Smooth muscle cell (in vitro differentiated cells): ENCODE results near the gene TOX2. TPM values are rescaled to one million over a fixed set of nuclear protein-coding genes. Genes with fewer than 3 reads are reported as not detected.
"Not testable (repeated sequence)": the region's sequence is repeated elsewhere in the genome, so short reads cannot be mapped to it uniquely, and the experiment has no call there.

Experiments
- DNase-seq: peaks from one replicate; lab custom pipeline; 2025; ENCODE audit not compliant: unreplicated experiment; lab: John Stamatoyannopoulos, UW
- H2AFZ ChIP-seq: fragments of 200-600 bp; sonication (generic); 2 replicates; pipeline ENCODE4 v1.6.0; 2016; ENCODE audit warnings: antibody characterized with exemption, low read depth, mild to moderate bottlenecking
- H3F3A ChIP-seq: fragments of 200-600 bp; sonication (generic); 2 replicates; pipeline ENCODE4 v1.6.0; 2017; ENCODE audit warnings: antibody characterized with exemption, low read depth
- H3K27ac ChIP-seq: fragments of 200-600 bp; sonication (generic); 2 replicates; pipeline ENCODE4 v1.5.1; 2016; ENCODE audit warnings: low read depth, mild to moderate bottlenecking
- H3K27me3 ChIP-seq: fragments of 200-600 bp; sonication (generic); 2 replicates; pipeline ENCODE4 v1.6.1; 2016; ENCODE audit warnings: low read depth, mild to moderate bottlenecking
- H3K36me3 ChIP-seq: fragments of 200-600 bp; sonication (generic); 2 replicates; pipeline ENCODE4 v1.5.1; 2016; ENCODE audit warnings: low read depth
- H3K4me1 ChIP-seq: fragments of 200-600 bp; sonication (generic); 2 replicates; pipeline ENCODE4 v1.5.1; 2016; ENCODE audit warnings: low read depth
- H3K4me2 ChIP-seq: fragments of 200-600 bp; sonication (generic); 2 replicates; pipeline ENCODE4 v1.6.0; 2016; ENCODE audit warnings: mild to moderate bottlenecking
- H3K4me3 ChIP-seq: fragments of 200-600 bp; sonication (generic); 2 replicates; pipeline ENCODE4 v1.5.1; 2016; ENCODE audit warnings: mild to moderate bottlenecking
- H3K79me2 ChIP-seq: fragments of 200-600 bp; sonication (generic); 2 replicates; pipeline ENCODE4 v1.6.0; 2016; ENCODE audit warnings: low read depth, mild to moderate bottlenecking
- H3K9ac ChIP-seq: fragments of 200-600 bp; sonication (generic); 2 replicates; pipeline ENCODE4 v1.6.0; 2016; ENCODE audit warnings: low read depth
- H3K9me3 ChIP-seq: fragments of 200-600 bp; sonication (generic); replicated peaks from 2 replicates; pipeline ENCODE4 v1.5.1; 2016; ENCODE audit warnings: low read depth
- H4K20me1 ChIP-seq: fragments of 200-600 bp; sonication (generic); 2 replicates; pipeline ENCODE4 v1.6.0; 2016; ENCODE audit warnings: low read depth
- WGBS: methylation state at CpG from one replicate; pipeline ENCODE4 v1.1.7; 2016; ENCODE audit warnings: low lambda C conversion rate; 5-methylcytosine and 5-hydroxymethylcytosine counted together
- polyA plus RNA-seq: library from polyadenylated mRNA; unstranded; fragments of >200 nt; fragmentation: Nextera tagmentation; extraction: Ambion mirVana; gene quantifications from 2 replicates; pipeline ENCODE4 v1.2.1, GENCODE V29; 2016
- total RNA-seq: library from RNA; depleted of rRNA; stranded (reverse); fragments of >200 nt; gene quantifications from 2 replicates; pipeline ENCODE4 v1.2.3, GENCODE V29; 2014
- TF ChIP-seq, protein P1 (sequence below): fragments of 200-600 bp; sonication (generic); IDR thresholded peaks from 2 replicates; pipeline ENCODE4 v1.5.1; 2017; ENCODE audit warnings: borderline replicate concordance, mild to moderate bottlenecking, antibody characterized with exemption; ENCODE audit not compliant: insufficient read depth, poor library complexity, severe bottlenecking

The TOX2 gene
- total and polyA plus RNA-seq, 2 experiments from 2014 or later = 1.1 to 3.8 TPM

DNA sequence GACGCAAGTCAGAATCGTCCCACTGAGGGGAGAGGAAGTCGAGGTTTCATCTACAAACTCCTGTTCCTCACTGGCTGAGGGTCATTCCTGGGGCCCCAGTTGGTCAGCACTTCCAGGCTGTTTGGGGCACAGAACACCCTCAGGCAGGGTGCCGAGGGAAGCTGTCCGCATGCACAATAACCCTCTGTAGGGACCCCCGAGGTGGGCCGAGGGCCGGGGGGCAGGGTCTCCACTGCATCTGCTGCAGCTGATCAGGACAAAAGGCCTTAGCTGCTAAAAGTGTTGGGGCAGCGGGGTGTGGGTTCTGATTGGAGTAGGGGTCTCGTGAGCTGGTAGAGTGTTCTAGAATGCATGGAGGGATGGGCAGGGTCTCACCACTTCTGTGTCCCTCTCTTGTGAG is 125.1 kb downstream of the TOX2 start:
- no peak for DNase-seq
- Histone ChIP-seq H3K9me3 (no peaks in the 10 kb centered on the region), H3K4me2 (no peak overlapping the region), H4K20me1 (no peaks in the 10 kb centered on the region), H3K9ac (no peak overlapping the region), H2AFZ (no peak overlapping the region), H3K79me2 (no peaks in the 10 kb centered on the region), H3K4me3 (no peak overlapping the region), H3K27me3 (peaks cover 13% of the 10 kb centered on the region), H3F3A (no peaks in the 10 kb centered on the region), H3K27ac (no peak overlapping the region), H3K36me3 (no peaks in the 10 kb centered on the region), H3K4me1 (no peaks in the 10 kb centered on the region)
- TF ChIP-seq, protein P1, sequence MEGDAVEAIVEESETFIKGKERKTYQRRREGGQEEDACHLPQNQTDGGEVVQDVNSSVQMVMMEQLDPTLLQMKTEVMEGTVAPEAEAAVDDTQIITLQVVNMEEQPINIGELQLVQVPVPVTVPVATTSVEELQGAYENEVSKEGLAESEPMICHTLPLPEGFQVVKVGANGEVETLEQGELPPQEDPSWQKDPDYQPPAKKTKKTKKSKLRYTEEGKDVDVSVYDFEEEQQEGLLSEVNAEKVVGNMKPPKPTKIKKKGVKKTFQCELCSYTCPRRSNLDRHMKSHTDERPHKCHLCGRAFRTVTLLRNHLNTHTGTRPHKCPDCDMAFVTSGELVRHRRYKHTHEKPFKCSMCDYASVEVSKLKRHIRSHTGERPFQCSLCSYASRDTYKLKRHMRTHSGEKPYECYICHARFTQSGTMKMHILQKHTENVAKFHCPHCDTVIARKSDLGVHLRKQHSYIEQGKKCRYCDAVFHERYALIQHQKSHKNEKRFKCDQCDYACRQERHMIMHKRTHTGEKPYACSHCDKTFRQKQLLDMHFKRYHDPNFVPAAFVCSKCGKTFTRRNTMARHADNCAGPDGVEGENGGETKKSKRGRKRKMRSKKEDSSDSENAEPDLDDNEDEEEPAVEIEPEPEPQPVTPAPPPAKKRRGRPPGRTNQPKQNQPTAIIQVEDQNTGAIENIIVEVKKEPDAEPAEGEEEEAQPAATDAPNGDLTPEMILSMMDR = no peak
- WGBS = 91% methylated on average over 10 of the region's 10 CpGs

GRCh38 chr20:44040202-44040915 is 125.7 kb downstream of the TOX2 start:
- Histone ChIP-seq H3K27ac (no peak overlapping the region), H3K36me3 (no peaks in the 10 kb centered on the region), H2AFZ (no peak overlapping the region), H3K4me2 (no peak overlapping the region), H3K79me2 (no peaks in the 10 kb centered on the region), H3K4me3 (no peak overlapping the region), H3K9me3 (no peaks in the 10 kb centered on the region), H3F3A (no peaks in the 10 kb centered on the region), H4K20me1 (no peaks in the 10 kb centered on the region), H3K27me3 (peaks cover 13% of the 10 kb centered on the region), H3K9ac (no peak overlapping the region), H3K4me1 (no peaks in the 10 kb centered on the region)
- DNase-seq = no peak
- 86% methylated on average over 5 of the region's 5 CpGs for WGBS
- TF ChIP-seq, protein P1 = no peak

DNA sequence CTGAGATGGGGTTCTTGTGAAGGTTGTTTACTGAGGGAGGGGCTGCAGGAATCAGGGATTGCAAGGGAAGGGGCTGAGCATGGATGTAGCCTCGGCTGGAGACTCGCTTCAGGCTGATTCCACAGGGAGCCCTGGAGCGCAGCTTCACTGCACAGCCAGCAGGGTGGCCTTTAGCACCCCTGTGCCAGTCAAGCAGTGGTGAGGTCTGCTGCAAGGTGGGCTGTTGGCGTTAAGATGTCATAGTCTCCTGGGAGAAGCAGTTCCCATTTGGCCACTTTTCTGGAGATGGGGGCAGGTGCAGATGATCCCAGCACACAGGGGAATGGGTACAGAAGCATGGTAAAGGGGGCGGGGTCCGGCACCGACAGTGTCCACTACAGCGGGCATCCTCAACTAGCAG is 126.3 kb downstream of the TOX2 start:
- DNase-seq = no peak
- Histone ChIP-seq H3K4me2 (no peak overlapping the region), H3K79me2 (no peaks in the 10 kb centered on the region), H3K27me3 (peaks cover 18% of the 10 kb centered on the region), H3K4me1 (no peaks in the 10 kb centered on the region), H3K27ac (no peak overlapping the region), H3F3A (no peaks in the 10 kb centered on the region), H3K9ac (no peak overlapping the region), H3K9me3 (no peaks in the 10 kb centered on the region), H4K20me1 (no peaks in the 10 kb centered on the region), H3K36me3 (no peaks in the 10 kb centered on the region), H2AFZ (no peak overlapping the region), H3K4me3 (no peak overlapping the region)
- 92% methylated on average over 8 of the region's 8 CpGs for WGBS
- TF ChIP-seq, protein P1 = no peak

GRCh38 chr20:44044712-44045111 is 130.1 kb downstream of the TOX2 start:
- H3K36me3 ChIP-seq, DNase-seq: not testable (repeated sequence)
- WGBS = 77% methylated on average over 5 of the region's 5 CpGs

More at GRCh38 chr20:44044712-44045111, 130.1 kb downstream of the TOX2 start:
- not testable (repeated sequence) for H3K9ac ChIP-seq, H3K4me3 ChIP-seq, H3K27ac ChIP-seq, H2AFZ ChIP-seq, H3K79me2 ChIP-seq, H3K4me2 ChIP-seq, H4K20me1 ChIP-seq, H3K4me1 ChIP-seq, H3F3A ChIP-seq, H3K9me3 ChIP-seq
- peaks cover 16% of the 10 kb centered on the region for H3K27me3 ChIP-seq
